Kidney (tissue), 14 donors: ENCODE data around the gene SPRR1A. TPM values are rescaled to one million over a fixed set of nuclear protein-coding genes. Genes with fewer than 3 reads are reported as not detected.

Experiments
- DNase-seq, 5 donors: peaks; one replicate each; pipeline ENCODE4 v3.0.0-alpha.2; 2013 to 2020
- FAIRE-seq: peaks from 2 replicates; lab custom pipeline; 2012; peaks lifted over from hg19 to GRCh38; lab: Jason Lieb, UNC
- H3K27ac ChIP-seq, 2 donors: one replicate each; pipeline ENCODE4 v1.7.0; 2013; ENCODE audit warnings: low read depth in 2 of 2, low read length in 2 of 2, inconsistent platforms in 1 of 2
- H3K27me3 ChIP-seq: one replicate; pipeline ENCODE4 v1.7.1; 2013; ENCODE audit warnings: low read length, inconsistent platforms; ENCODE audit not compliant: control insufficient read depth, insufficient read depth
- H3K36me3 ChIP-seq, 3 donors: one replicate each; pipeline versions ENCODE4 v1.7.0 to v1.7.1; 2013; ENCODE audit warnings: low read length in 3 of 3, control low read depth in 1 of 3, inconsistent platforms in 1 of 3; ENCODE audit not compliant: insufficient read depth in 3 of 3, control insufficient read depth in 2 of 3
- H3K4me1 ChIP-seq, 3 donors: one replicate each; pipeline versions ENCODE4 v1.7.0 to v1.7.1; 2013; ENCODE audit warnings: low read length in 3 of 3, inconsistent platforms in 1 of 3, low read depth in 1 of 3; ENCODE audit not compliant: control insufficient read depth in 2 of 3, insufficient read depth in 2 of 3
- H3K4me3 ChIP-seq, 3 donors: one replicate each; pipeline versions ENCODE4 v1.7.0 to v1.8.1; 2013; ENCODE audit warnings: low read length in 3 of 3, control low read depth in 1 of 3, inconsistent platforms in 1 of 3
- H3K9ac ChIP-seq, 3 donors: one replicate each; pipeline versions ENCODE4 v1.7.0 to v1.7.1; 2013; ENCODE audit warnings: low read length in 3 of 3, control low read depth in 1 of 3, inconsistent platforms in 1 of 3
- H3K9me3 ChIP-seq, 3 donors: one replicate each; pipeline versions ENCODE4 v1.7.0 to v1.7.1; 2013; ENCODE audit warnings: low read length in 3 of 3, control low read depth in 1 of 3, inconsistent platforms in 1 of 3; ENCODE audit not compliant: control insufficient read depth in 2 of 3, insufficient read depth in 1 of 3
- CTCF ChIP-seq: IDR thresholded peaks from 3 replicates; pipeline ENCODE4 v1.5.1; 2012; ENCODE audit warnings: mild to moderate bottlenecking, moderate library complexity, borderline replicate concordance; ENCODE audit not compliant: insufficient read depth; ENCODE audit errors: extremely low read depth
- intact Hi-C: fragments of 100-400 bp; cut with DNase I; formaldehyde crosslinking; loops from one replicate; pipeline ENCODE4 v1.11.1; 2022
- polyA plus RNA-seq: library from polyadenylated mRNA; stranded (reverse); fragments of 350-450 nt; fragmentation: Illumina TruSeq; extraction: RNeasy Lipid Tissue Mini Kit (QIAGEN cat#74804); gene quantifications from one replicate; pipeline ENCODE4 v1.2.3, GENCODE V29; 2014; ENCODE audit warnings: low read depth, low replicate concordance; ENCODE audit not compliant: insufficient read depth
- total RNA-seq: library from RNA; stranded (reverse); fragmentation: NEBNext Ultra II Directional; extraction: Animal tissue kit (Norgen Biotek cat#: 25700); gene quantifications from one replicate; pipeline ENCODE4 v1.2.1, GENCODE V29; 2021
- donor health status: control.
- donor health status: control.
- donor health status: control.
- donor health status: control.
- donor health status: control.
- donor health status: DM: yes; HTN: yes; CAD: no.
- donor health status: Normal renal cell carcinoma (clear cell type).

SPRR1A gene
- total and polyA plus RNA-seq, 2 donors from 2014 or later = not detected

GRCh38 chr1:152953761-152954160, 30.1 kb upstream of the SPRR1A start:
- intact Hi-C loops = no loop called here
- Histone ChIP-seq H3K27me3 (no peaks in the 10 kb centered on the region), H3K36me3 (no peaks in the 10 kb centered on the region), H3K4me3 (no peak overlapping the region), H3K9ac (no peak overlapping the region), H3K27ac (no peak overlapping the region), H3K9me3 (peaks cover 0 to 5% (median 0%) of the 10 kb centered on the region in 3 donors), H3K4me1 (no peaks in the 10 kb centered on the region)
- TF ChIP-seq CTCF = no peak
- FAIRE-seq (no peak), DNase-seq (no peak)

GRCh38 chr1:152954436-152954835, 29.4 kb upstream of the SPRR1A start:
- DNase-seq (no peak), FAIRE-seq (no peak)
- no peak for TF ChIP-seq CTCF
- Histone ChIP-seq H3K9me3 (peaks cover 0 to 5% (median 0%) of the 10 kb centered on the region in 3 donors), H3K9ac (no peak overlapping the region), H3K4me3 (no peak overlapping the region), H3K27ac (no peak overlapping the region), H3K36me3 (no peaks in the 10 kb centered on the region), H3K27me3 (no peaks in the 10 kb centered on the region), H3K4me1 (no peaks in the 10 kb centered on the region)
- intact Hi-C loops = no loop called here

GRCh38 chr1:152957561-152957960, 26.3 kb upstream of the SPRR1A start:
- no peak for TF ChIP-seq CTCF
- intact Hi-C loops = no loop called here
- Histone ChIP-seq H3K9me3 (peaks cover 0 to 5% (median 0%) of the 10 kb centered on the region in 3 donors), H3K4me3 (no peak overlapping the region), H3K9ac (no peak overlapping the region), H3K36me3 (no peaks in the 10 kb centered on the region), H3K27me3 (no peaks in the 10 kb centered on the region), H3K4me1 (no peaks in the 10 kb centered on the region), H3K27ac (no peak overlapping the region)
- DNase-seq (no peak), FAIRE-seq (no peak)

- Histone ChIP-seq H3K4me1 (no peaks in the 10 kb centered on the region), H3K36me3 (no peaks in the 10 kb centered on the region), H3K9me3 (peaks cover 0 to 5% (median 0%) of the 10 kb centered on the region in 3 donors), H3K27ac (no peak overlapping the region), H3K4me3 (no peak overlapping the region), H3K9ac (no peak overlapping the region), H3K27me3 (no peaks in the 10 kb centered on the region)
- TF ChIP-seq CTCF = no peak
- intact Hi-C loops = no loop called here
- FAIRE-seq = no peak
- no peak for DNase-seq
Measured at GRCh38 chr1:152959273-152959672, 24.6 kb upstream of the SPRR1A start.
